Osteoblast (primary cell): Measurements from ENCODE around the gene RHOT2. TPM values are rescaled to one million over a fixed set of nuclear protein-coding genes. Genes with fewer than 3 reads are reported as not detected.

Experiments used
- DNase-seq: peaks from one replicate; pipeline ENCODE4 v3.0.0; 2011; ENCODE audit warnings: low spot score, mixed read lengths; ENCODE audit not compliant: insufficient read length; ENCODE audit errors: missing footprints
- H2AFZ ChIP-seq: 2 replicates; pipeline ENCODE4 v1.6.0; 2011; ENCODE audit warnings: mild to moderate bottlenecking, low read length
- H3K27ac ChIP-seq: 2 replicates; pipeline ENCODE4 v1.5.1; 2011; ENCODE audit warnings: mild to moderate bottlenecking, low read depth, low read length, moderate library complexity
- H3K27me3 ChIP-seq: 2 replicates; pipeline ENCODE4 v1.6.0; 2012; ENCODE audit warnings: mild to moderate bottlenecking, control low read depth, inconsistent platforms, low read length, moderate library complexity; ENCODE audit not compliant: insufficient read depth
- H3K36me3 ChIP-seq: 2 replicates; pipeline ENCODE4 v1.5.1; 2011; ENCODE audit warnings: mild to moderate bottlenecking, low read length, control low read depth, moderate library complexity; ENCODE audit not compliant: insufficient read depth
- H3K4me1 ChIP-seq: 2 replicates; pipeline ENCODE4 v1.5.1; 2011; ENCODE audit warnings: mild to moderate bottlenecking, low read length, control low read depth, moderate library complexity; ENCODE audit not compliant: insufficient read depth
- H3K4me2 ChIP-seq: 2 replicates; pipeline ENCODE4 v1.6.0; 2011; ENCODE audit warnings: mild to moderate bottlenecking, low read length; ENCODE audit not compliant: insufficient read depth
- H3K4me3 ChIP-seq: fragments of 200-600 bp; sonication (generic); 3 replicates; pipeline ENCODE4 v1.5.1; 2012; ENCODE audit warnings: mild to moderate bottlenecking, low read length, inconsistent platforms; ENCODE audit not compliant: insufficient read depth
- H3K79me2 ChIP-seq: 2 replicates; pipeline ENCODE4 v1.6.0; 2012; ENCODE audit warnings: mild to moderate bottlenecking, low read length, control low read depth, inconsistent platforms; ENCODE audit not compliant: insufficient read depth
- H3K9me3 ChIP-seq: 2 replicates; pipeline ENCODE4 v1.5.1; 2011; ENCODE audit warnings: low read depth, low read length, control low read depth
- H4K20me1 ChIP-seq: 2 replicates; pipeline ENCODE4 v1.6.0; 2012; ENCODE audit warnings: mild to moderate bottlenecking, low read length, control low read depth; ENCODE audit not compliant: insufficient read depth
- total RNA-seq: library from RNA; depleted of rRNA; stranded (reverse); fragments of >200 nt; gene quantifications from 2 replicates; pipeline ENCODE4 v1.2.3, GENCODE V29; 2012
- TF ChIP-seq, protein P1 (sequence below): IDR thresholded peaks from 2 replicates; pipeline ENCODE4 v1.5.1; 2011; ENCODE audit warnings: mild to moderate bottlenecking, low read depth, low read length, moderate library complexity; ENCODE audit errors: extremely low read depth

RHOT2 gene
- total RNA-seq, 1 donor = 42.0 TPM

DNA sequence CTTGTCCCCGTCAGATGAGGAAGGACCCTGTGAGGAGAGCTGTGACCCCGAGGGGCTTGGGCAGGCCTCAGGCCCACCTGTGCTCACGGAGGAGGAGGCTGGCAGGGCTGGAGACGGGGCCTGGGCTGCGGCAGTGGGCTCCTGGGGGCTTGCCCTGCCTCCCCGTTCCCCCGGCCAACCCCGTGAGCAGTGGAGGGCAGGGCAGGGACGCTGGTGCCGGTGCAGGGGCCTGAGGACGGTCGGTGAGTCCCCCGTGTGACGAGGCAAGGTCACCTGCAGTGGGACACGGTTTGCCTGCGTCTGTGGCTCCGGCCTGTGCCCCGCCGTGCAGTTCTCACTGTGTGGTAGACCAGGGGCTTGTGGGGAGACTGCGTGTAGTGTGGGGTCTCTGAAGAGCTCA lies 8.3 kb upstream of the RHOT2 start:
- H3K27ac ChIP-seq = no peak overlapping the region
- TF ChIP-seq, protein P1, sequence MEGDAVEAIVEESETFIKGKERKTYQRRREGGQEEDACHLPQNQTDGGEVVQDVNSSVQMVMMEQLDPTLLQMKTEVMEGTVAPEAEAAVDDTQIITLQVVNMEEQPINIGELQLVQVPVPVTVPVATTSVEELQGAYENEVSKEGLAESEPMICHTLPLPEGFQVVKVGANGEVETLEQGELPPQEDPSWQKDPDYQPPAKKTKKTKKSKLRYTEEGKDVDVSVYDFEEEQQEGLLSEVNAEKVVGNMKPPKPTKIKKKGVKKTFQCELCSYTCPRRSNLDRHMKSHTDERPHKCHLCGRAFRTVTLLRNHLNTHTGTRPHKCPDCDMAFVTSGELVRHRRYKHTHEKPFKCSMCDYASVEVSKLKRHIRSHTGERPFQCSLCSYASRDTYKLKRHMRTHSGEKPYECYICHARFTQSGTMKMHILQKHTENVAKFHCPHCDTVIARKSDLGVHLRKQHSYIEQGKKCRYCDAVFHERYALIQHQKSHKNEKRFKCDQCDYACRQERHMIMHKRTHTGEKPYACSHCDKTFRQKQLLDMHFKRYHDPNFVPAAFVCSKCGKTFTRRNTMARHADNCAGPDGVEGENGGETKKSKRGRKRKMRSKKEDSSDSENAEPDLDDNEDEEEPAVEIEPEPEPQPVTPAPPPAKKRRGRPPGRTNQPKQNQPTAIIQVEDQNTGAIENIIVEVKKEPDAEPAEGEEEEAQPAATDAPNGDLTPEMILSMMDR = no peak
- H4K20me1 ChIP-seq = no peaks in the 10 kb centered on the region
- no peak overlapping the region for H3K4me3 ChIP-seq
- DNase-seq = no peak
- H3K4me2 ChIP-seq = no peak overlapping the region
- no peaks in the 10 kb centered on the region for H3K27me3 ChIP-seq
- H3K79me2 ChIP-seq = no peaks in the 10 kb centered on the region
- H2AFZ ChIP-seq = no peak overlapping the region
- no peaks in the 10 kb centered on the region for H3K9me3 ChIP-seq
- no peaks in the 10 kb centered on the region for H3K4me1 ChIP-seq
- peaks cover 7% of the 10 kb centered on the region for H3K36me3 ChIP-seq

DNA sequence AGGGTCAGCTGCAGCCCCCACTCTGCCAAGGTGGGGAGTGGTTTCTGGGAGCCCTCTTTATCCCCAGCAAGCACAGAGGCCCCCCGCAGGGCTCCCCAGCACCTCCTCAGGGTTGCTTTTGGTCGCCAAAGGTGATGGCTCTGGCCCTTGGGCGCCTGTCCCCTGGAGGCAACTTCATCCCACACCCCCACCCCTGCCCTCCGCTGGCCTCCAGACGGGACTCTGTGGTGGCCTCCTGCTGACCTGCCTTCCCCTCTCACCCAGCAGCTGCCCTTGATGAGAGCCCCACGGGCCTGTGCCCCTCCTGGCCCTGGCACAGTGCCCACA lies 7.8 kb upstream of the RHOT2 start:
- Histone ChIP-seq H3K27ac (no peak overlapping the region), H3K9me3 (no peaks in the 10 kb centered on the region), H3K79me2 (no peaks in the 10 kb centered on the region), H3K4me1 (no peaks in the 10 kb centered on the region), H3K27me3 (no peaks in the 10 kb centered on the region), H3K4me2 (peak overlapping the region; percentile 69), H4K20me1 (no peaks in the 10 kb centered on the region), H2AFZ (no peak overlapping the region), H3K4me3 (no peak overlapping the region), H3K36me3 (peaks cover 7% of the 10 kb centered on the region)
- TF ChIP-seq, protein P1 = no peak
- no peak for DNase-seq

DNA sequence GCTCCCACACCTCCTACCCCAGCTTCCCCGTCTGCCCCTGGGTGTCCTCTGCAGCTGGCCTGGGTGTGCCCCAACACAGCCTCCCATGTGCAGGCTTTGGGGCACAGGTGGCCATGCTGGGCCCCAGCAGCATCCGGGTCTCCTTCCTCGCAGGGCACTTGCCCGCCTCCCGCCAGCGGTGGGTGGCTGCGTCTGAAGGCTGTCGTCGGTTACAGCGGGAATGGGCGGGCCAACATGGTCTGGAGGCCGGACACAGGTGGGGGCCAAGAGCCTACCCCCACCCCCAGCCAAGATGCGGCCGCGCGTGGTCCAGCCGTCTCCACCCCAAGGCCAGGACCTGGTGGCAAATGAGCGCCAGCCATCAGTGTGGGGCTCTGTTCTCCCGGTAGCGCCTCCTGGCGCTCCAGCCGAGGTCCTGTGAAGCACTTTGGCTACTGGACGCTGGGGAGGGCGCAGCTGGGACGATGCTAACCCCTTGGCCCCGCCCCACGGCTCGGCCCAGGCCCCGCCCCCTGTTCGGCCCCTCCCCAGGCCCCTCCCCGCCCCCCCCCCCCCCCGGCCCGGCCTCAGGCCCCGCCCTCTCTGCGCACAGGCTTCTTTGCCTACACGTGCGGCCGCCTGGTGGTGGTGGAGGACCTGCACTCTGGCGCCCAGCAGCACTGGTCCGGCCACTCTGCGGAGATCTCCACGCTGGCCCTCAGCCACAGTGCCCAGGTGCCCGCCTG lies 7.3 kb upstream of the RHOT2 start:
- peak overlapping the region; percentile 45 for H3K4me3 ChIP-seq
- H2AFZ ChIP-seq = peak overlapping the region; percentile 72
- no peak overlapping the region for H3K27ac ChIP-seq
- peaks cover 5% of the 10 kb centered on the region for H3K36me3 ChIP-seq
- TF ChIP-seq, protein P1 = peak; percentile 41
- H3K9me3 ChIP-seq = no peaks in the 10 kb centered on the region
- no peaks in the 10 kb centered on the region for H3K4me1 ChIP-seq
- H3K79me2 ChIP-seq = no peaks in the 10 kb centered on the region
- H3K27me3 ChIP-seq = no peaks in the 10 kb centered on the region
- no peaks in the 10 kb centered on the region for H4K20me1 ChIP-seq
- peak overlapping the region; percentile 69 for H3K4me2 ChIP-seq
- DNase-seq = peak; percentile 99

DNA sequence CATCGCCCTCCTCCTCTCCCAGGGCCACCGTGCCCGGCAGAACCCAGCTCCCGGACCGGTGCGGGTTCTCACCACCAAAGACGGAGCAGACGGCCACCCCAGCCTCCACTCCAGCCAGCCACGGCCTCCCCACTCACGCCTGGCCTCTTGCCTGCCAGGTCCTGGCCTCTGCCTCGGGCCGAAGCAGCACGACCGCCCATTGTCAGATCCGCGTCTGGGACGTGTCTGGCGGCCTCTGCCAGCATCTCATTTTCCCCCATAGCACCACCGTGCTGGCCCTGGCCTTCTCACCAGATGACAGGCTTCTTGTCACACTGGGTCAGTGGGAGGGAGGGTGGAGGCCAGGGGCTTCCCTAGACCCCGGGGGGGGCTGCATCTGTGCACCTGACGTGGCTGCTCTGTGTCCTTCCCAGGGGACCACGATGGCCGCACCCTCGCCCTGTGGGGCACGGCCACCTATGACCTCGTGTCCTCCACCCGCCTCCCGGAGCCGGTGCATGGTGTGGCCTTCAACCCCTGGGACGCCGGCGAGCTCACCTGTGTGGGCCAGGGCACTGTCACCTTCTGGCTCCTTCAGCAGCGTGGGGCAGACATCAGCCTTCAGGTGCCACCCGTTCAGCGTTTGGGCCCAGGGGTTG lies 6.6 kb upstream of the RHOT2 start:
- no peak overlapping the region for H3K27ac ChIP-seq
- no peak overlapping the region for H2AFZ ChIP-seq

More for the DNA sequence above, 6.6 kb upstream of the RHOT2 start:
- Histone ChIP-seq H3K9me3 (no peaks in the 10 kb centered on the region), H3K4me1 (no peaks in the 10 kb centered on the region), H3K79me2 (no peaks in the 10 kb centered on the region), H4K20me1 (no peaks in the 10 kb centered on the region), H3K4me2 (no peak overlapping the region), H3K4me3 (no peak overlapping the region), H3K27me3 (no peaks in the 10 kb centered on the region), H3K36me3 (peaks cover 2% of the 10 kb centered on the region)
- TF ChIP-seq, protein P1 = no peak
- DNase-seq = no peak
